K562 (cell line): Measurements from ENCODE around the gene RARRES2. TPM values are rescaled to one million over a fixed set of nuclear protein-coding genes. Genes with fewer than 3 reads are reported as not detected.
A peak's percentile ranks its signal among the peaks of the same experiment; 100 is the strongest.

Experiments
- ATAC-seq: fragments of 200-7000 bp; cut with Tn5 transposase; 3 replicates; pipeline ENCODE4 v1.9.1; 2020; ENCODE audit warnings: moderate library complexity
- BruUV-seq: library from RNA; stranded (reverse); fragments of 400-500 nt; replicated peaks from 2 replicates; lab custom pipeline; 2021; lab: Mats Ljungman, UMichigan
- CTCF ChIA-PET: fragments of 300-600 bp; formaldehyde crosslinking; extraction: SDS; loops from one replicate; lab custom pipeline; 2021; ENCODE audit warnings: low intra/inter-chr PET ratio; lab: Yijun Ruan, JAX
- POLR2A ChIA-PET: fragments of 300-600, 350-650 bp; sonication (Branson Sonifier 250); formaldehyde crosslinking; extraction: SDS; loops from one replicate; lab custom pipeline; 2021; ENCODE audit warnings: antibody characterized with exemption, inconsistent platforms; lab: Yijun Ruan, JAX
- DNase-seq, 4 experiments: peaks; one replicate each; pipeline versions ENCODE4 v3.0.0 to v3.0.0-alpha.2; 2011 to 2018; ENCODE audit warnings: low spot score in 3 of 4, mixed read lengths in 3 of 4; ENCODE audit errors: extremely low read depth in 1 of 4
- FAIRE-seq: peaks from 2 replicates; lab custom pipeline; 2011; peaks lifted over from hg19 to GRCh38; lab: Jason Lieb, UNC
- H2AFZ ChIP-seq: 2 replicates; pipeline ENCODE4 v1.6.0; 2011; ENCODE audit warnings: low read depth, low read length, control low read depth, inconsistent platforms
- H3K27ac ChIP-seq: fragments of 200-600 bp; 3 replicates; pipeline ENCODE4 v1.8.0; 2011; ENCODE audit warnings: low read depth, mild to moderate bottlenecking, control low read depth, inconsistent platforms, low read length, moderate library complexity, mixed read lengths; ENCODE audit errors: extremely low read depth
- H3K27me3 ChIP-seq, 2 experiments: fragments of 300-600 bp in 1 of 2; 2 replicates in 1 of 2; 3 replicates in 1 of 2; pipeline versions ENCODE4 v1.6.0 to v1.8.0; 2011; ENCODE audit warnings: inconsistent platforms in 2 of 2, low read length in 2 of 2, mild to moderate bottlenecking in 1 of 2, mixed read lengths in 1 of 2, moderate library complexity in 1 of 2; ENCODE audit not compliant: control insufficient read depth in 2 of 2, insufficient read depth in 2 of 2
- H3K36me3 ChIP-seq: fragments of 300-600 bp; 3 replicates; pipeline ENCODE4 v1.8.0; 2011; ENCODE audit warnings: mild to moderate bottlenecking, low read length, inconsistent platforms; ENCODE audit not compliant: control insufficient read depth, insufficient read depth
- H3K4me1 ChIP-seq, 2 experiments: fragments of 200-600 bp in 1 of 2; replicated peaks in 1 of 2; 2 replicates in 1 of 2; 3 replicates in 1 of 2; pipeline versions ENCODE4 v1.5.1 to v1.8.0; 2011; ENCODE audit warnings: inconsistent platforms in 2 of 2, low read length in 2 of 2, mild to moderate bottlenecking in 1 of 2, mixed read lengths in 1 of 2, moderate library complexity in 1 of 2; ENCODE audit not compliant: control insufficient read depth in 2 of 2, insufficient read depth in 2 of 2
- H3K4me2 ChIP-seq: 2 replicates; pipeline ENCODE4 v1.6.1; 2011; ENCODE audit warnings: low read length, control low read depth, inconsistent platforms, mixed read lengths; ENCODE audit not compliant: insufficient read depth
- H3K4me3 ChIP-seq: fragments of 200-600 bp; sonication (generic), shearing (Covaris generic); 2 replicates; pipeline ENCODE4 v1.5.1; 2016; ENCODE audit warnings: control low read depth, inconsistent platforms
- H3K79me2 ChIP-seq: fragments of 200-600 bp; 3 replicates; pipeline ENCODE4 v1.8.0; 2011; ENCODE audit warnings: low read length, inconsistent platforms; ENCODE audit not compliant: control insufficient read depth, insufficient read depth
- H3K9ac ChIP-seq, 2 experiments: 2 replicates each; pipeline versions ENCODE4 v1.6.0 to v1.6.1; 2011; ENCODE audit warnings: low read depth in 2 of 2, low read length in 2 of 2, control low read depth in 1 of 2, inconsistent platforms in 1 of 2, mild to moderate bottlenecking in 1 of 2, mixed read lengths in 1 of 2; ENCODE audit not compliant: insufficient read depth in 1 of 2
- H3K9me1 ChIP-seq: one replicate; pipeline ENCODE4 v1.6.0; 2011; ENCODE audit warnings: inconsistent platforms, mild to moderate bottlenecking, low read length, moderate library complexity; ENCODE audit not compliant: control insufficient read depth, insufficient read depth
- H3K9me3 ChIP-seq: replicated peaks from 2 replicates; pipeline ENCODE4 v1.5.1; 2011; ENCODE audit warnings: low read depth, low read length, inconsistent platforms; ENCODE audit not compliant: control insufficient read depth, insufficient read depth
- H4K20me1 ChIP-seq: replicated peaks from 2 replicates; pipeline ENCODE4 v1.6.1; 2011; ENCODE audit warnings: low read length, inconsistent platforms, mixed read lengths; ENCODE audit not compliant: control insufficient read depth, insufficient read depth
- BCL6 ChIP-seq: fragments of 250-450 bp; sonication (Bioruptor Pico); IDR thresholded peaks from 2 replicates; pipeline ENCODE4 v1.4.0; 2020
- BRD9 ChIP-seq: fragments of 450-650 bp; IDR thresholded peaks from 2 replicates; pipeline ENCODE4 v1.6.1; 2018; ENCODE audit warnings: low read depth; ENCODE audit not compliant: partially characterized antibody
- COPS2 ChIP-seq: fragments of 450-650 bp; conservative IDR thresholded peaks from 2 replicates; pipeline ENCODE4 v1.6.1; 2016; ENCODE audit warnings: mild to moderate bottlenecking, moderate library complexity
- FIP1L1 ChIP-seq: fragments of 200-400 bp; formaldehyde crosslinking; IDR thresholded peaks from 2 replicates; pipeline ENCODE4 v1.6.1; 2018; ENCODE audit warnings: mild to moderate bottlenecking, low read depth, low read length; ENCODE audit not compliant: poor library complexity, severe bottlenecking
- HDAC1 ChIP-seq, 2 experiments: fragments of 450-650 bp; IDR thresholded peaks; 2 replicates each; pipeline ENCODE4 v1.6.1; 2016 to 2017; ENCODE audit warnings: inconsistent platforms in 1 of 2, mild to moderate bottlenecking in 1 of 2, moderate library complexity in 1 of 2
- HDGF ChIP-seq: fragments of 450-650 bp; IDR thresholded peaks from 2 replicates; pipeline ENCODE4 v1.6.1; 2016
- LCOR ChIP-seq: sonication (generic); formaldehyde crosslinking; IDR thresholded peaks from 2 replicates; pipeline ENCODE4 v1.8.0; 2022; ENCODE audit warnings: mild to moderate bottlenecking, missing genetic modification reagents
- MCM2 ChIP-seq: fragments of 450-650 bp; IDR thresholded peaks from 2 replicates; pipeline ENCODE4 v1.6.1; 2017; ENCODE audit warnings: low read depth, mild to moderate bottlenecking
- MNT ChIP-seq, 2 experiments: fragments of 450-650 bp; conservative IDR thresholded peaks; 2 replicates each; pipeline ENCODE4 v1.6.1; 2017; ENCODE audit warnings: mild to moderate bottlenecking in 2 of 2, moderate library complexity in 2 of 2
- NBN ChIP-seq: fragments of 450-650 bp; IDR thresholded peaks from 2 replicates; pipeline ENCODE4 v1.6.1; 2016; ENCODE audit warnings: low read depth, mild to moderate bottlenecking
- NR3C1 ChIP-seq: sonication (generic); formaldehyde crosslinking; IDR thresholded peaks from 2 replicates; pipeline ENCODE4 v1.8.1; 2022; ENCODE audit warnings: missing genetic modification reagents
- PHB ChIP-seq: fragments of 250-450 bp; sonication (Bioruptor Pico); IDR thresholded peaks from 2 replicates; pipeline ENCODE4 v1.5.0; 2021
- RCOR1 ChIP-seq, 2 experiments: IDR thresholded peaks; 2 replicates each; pipeline ENCODE4 v1.6.1; 2012; ENCODE audit warnings: low read depth in 2 of 2, low read length in 2 of 2, borderline replicate concordance in 1 of 2, improper control_type of control experiment in 1 of 2
- SIN3A ChIP-seq, 2 experiments: fragments of 150-350 bp in 1 of 2; IDR thresholded peaks; 2 replicates each; pipeline ENCODE4 v1.6.1; 2011 to 2016; ENCODE audit warnings: borderline replicate concordance in 2 of 2, low read depth in 2 of 2, low read length in 2 of 2, mild to moderate bottlenecking in 2 of 2, moderate library complexity in 2 of 2; ENCODE audit not compliant: control insufficient read depth in 1 of 2
- ZBTB17 ChIP-seq: fragments of 450-650 bp; formaldehyde crosslinking; IDR thresholded peaks from 2 replicates; pipeline ENCODE4 v1.4.0; 2020; ENCODE audit warnings: mild to moderate bottlenecking
- ZNF146 ChIP-seq: IDR thresholded peaks from one replicate; pipeline ENCODE4 v1.6.1; 2018; ENCODE audit warnings: missing compliant biosample characterization; ENCODE audit not compliant: unreplicated experiment
- ZNF766 ChIP-seq: fragments of 200-800 bp; sonication (Bioruptor generic); conservative IDR thresholded peaks from 2 replicates; pipeline ENCODE4 v1.6.1; 2016; ENCODE audit warnings: missing genetic modification characterization, missing compliant biosample characterization
- WGBS: fragments of 100-300 bp; shearing (Covaris generic); methylation state at CpG from one replicate; pipeline ENCODE4 v1.1.6; 2016; ENCODE audit warnings: low coverage, mixed read lengths; ENCODE audit not compliant: insufficient coverage; ENCODE audit errors: missing lambda C conversion rate; 5-methylcytosine and 5-hydroxymethylcytosine counted together
- in situ Hi-C: fragments of 300-500 bp; cut with MboI; formaldehyde crosslinking; loops from 4 replicates; pipeline ENCODE4 v1.15.0; 2018; ENCODE audit warnings: inconsistent platforms, mixed read lengths
- intact Hi-C: fragments of 100-400 bp; cut with micrococcal nuclease; formaldehyde crosslinking; loops from 2 replicates; pipeline ENCODE4 v1.14.2; 2022
- polyA plus RNA-seq, 8 experiments: library from polyadenylated mRNA; depleted of rRNA in 4 of 8; stranded (reverse) in 5 of 8; unstranded in 3 of 8; fragments of >200 nt; fragmentation: Nextera tagmentation in 2 of 8; fragmentation: Illumina TruSeq in 1 of 8; extraction: Ambion mirVana in 2 of 8; extraction: Trizol in 1 of 8; gene quantifications; 2 replicates each; pipeline versions ENCODE4 v1.2.1 to v1.2.3, GENCODE V29; 2011 to 2014; ENCODE audit warnings: inconsistent platforms in 1 of 8, missing spikeins in 1 of 8
- total RNA-seq, 7 experiments: library from RNA; depleted of rRNA in 6 of 7; stranded (reverse); fragments of >200 nt in 6 of 7; fragmentation: Illumina TruSeq in 2 of 7; extraction: Trizol in 2 of 7; gene quantifications; 2 replicates each; pipeline versions ENCODE4 v1.2.1 to v1.2.3, GENCODE V29; 2011 to 2021; ENCODE audit warnings: low replicate concordance in 1 of 7
- TF ChIP-seq, protein P1 (sequence below): sonication (generic); formaldehyde crosslinking; IDR thresholded peaks from 2 replicates; pipeline ENCODE4 v1.9.0; 2022; ENCODE audit warnings: mild to moderate bottlenecking, missing genetic modification reagents
- TF ChIP-seq, protein P2 (sequence below): sonication (generic); formaldehyde crosslinking; IDR thresholded peaks from 2 replicates; pipeline ENCODE4 v1.8.0; 2023; ENCODE audit warnings: mild to moderate bottlenecking, missing genetic modification reagents

Gene RARRES2
- total and polyA plus RNA-seq, 9 of the 15 experiments (the other 6 are each of a cell fraction or from before 2014, with no cell fraction given), result 0.11 to 1.7 (median 0.23) TPM; not detected in 6

- Histone ChIP-seq H3K4me1 (peaks cover 31 to 41% of the 10 kb centered on the region in 2 experiments), H3K9me1 (no peaks in the 10 kb centered on the region), H2AFZ (0 out of 2 replicates have a peak overlapping the region, but pooled peaks have one; percentile 12), H3K36me3 (peaks cover 19% of the 10 kb centered on the region), H3K9ac (no peak overlapping the region), H3K27ac (peak overlapping the region; percentile 31; the same call in 1 of the 3 replicates), H4K20me1 (no peaks in the 10 kb centered on the region; the same call in 1 of the 2 replicates), H3K4me2 (no peak overlapping the region), H3K4me3 (no peak overlapping the region), H3K27me3 (no peaks in the 10 kb centered on the region), H3K9me3 (no peaks in the 10 kb centered on the region), H3K79me2 (peaks cover 30% of the 10 kb centered on the region)
- POLR2A ChIA-PET, result interaction anchor here (0.6 to 1.5 kb wide), 11 partner anchors 8 to 1238 kb away, joined by 3 to 7 read pairs (median 3); no protein-coding TSS in a partner anchor
- FAIRE-seq (no peak), DNase-seq (no peak), ATAC-seq (no peak)
- in situ Hi-C loops (no loop called here), intact Hi-C loops (no loop called here)
- CTCF ChIA-PET, result interaction anchor here (0.6 kb wide), 1 partner anchor 1152 kb away, joined by 3 read pairs; no protein-coding TSS in a partner anchor
- no TSS peak for BruUV-seq
- WGBS, result 64% methylated on average over 5 of the region's 5 CpGs
- TF ChIP-seq HDGF (no peak), MCM2 (no peak), COPS2 (no peak), NR3C1 (CRISPR knock-in tag) (no peak), RCOR1 (IDR thresholded peaks at IDR 0.05; ENCODE audit: borderline replicate concordance in 1 of 2, low read depth in 2 of 2, low read length in 2 of 2) (peak; percentile 35 to 60; a peak in 2 of 4 replicates), SIN3A (IDR thresholded peaks at IDR 0.05; ENCODE audit: borderline replicate concordance in 2 of 2, control insufficient read depth in 1 of 2, low read depth in 2 of 2, low read length in 2 of 2) (no peak), LCOR (CRISPR knock-in tag) (no peak), HDAC1 (IDR thresholded peaks at IDR 0.05) (peak; percentile 25 to 50; a peak in 1 of 4 replicates), ZNF766 (peak; percentile 63; the same call in 1 of the 2 replicates), PHB (CRISPR knock-in tag) (no peak), BRD9 (no peak), MNT (conservative IDR thresholded peaks at IDR 0.05) (no peak), FIP1L1 (no peak), ZBTB17 (no peak), ZNF146 (CRISPR knock-in tag) (no peak), BCL6 (CRISPR knock-in tag) (no peak), NBN (no peak)
- TF ChIP-seq, protein P1, sequence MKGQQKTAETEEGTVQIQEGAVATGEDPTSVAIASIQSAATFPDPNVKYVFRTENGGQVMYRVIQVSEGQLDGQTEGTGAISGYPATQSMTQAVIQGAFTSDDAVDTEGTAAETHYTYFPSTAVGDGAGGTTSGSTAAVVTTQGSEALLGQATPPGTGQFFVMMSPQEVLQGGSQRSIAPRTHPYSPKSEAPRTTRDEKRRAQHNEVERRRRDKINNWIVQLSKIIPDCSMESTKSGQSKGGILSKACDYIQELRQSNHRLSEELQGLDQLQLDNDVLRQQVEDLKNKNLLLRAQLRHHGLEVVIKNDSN, result no peak
- TF ChIP-seq, protein P2, sequence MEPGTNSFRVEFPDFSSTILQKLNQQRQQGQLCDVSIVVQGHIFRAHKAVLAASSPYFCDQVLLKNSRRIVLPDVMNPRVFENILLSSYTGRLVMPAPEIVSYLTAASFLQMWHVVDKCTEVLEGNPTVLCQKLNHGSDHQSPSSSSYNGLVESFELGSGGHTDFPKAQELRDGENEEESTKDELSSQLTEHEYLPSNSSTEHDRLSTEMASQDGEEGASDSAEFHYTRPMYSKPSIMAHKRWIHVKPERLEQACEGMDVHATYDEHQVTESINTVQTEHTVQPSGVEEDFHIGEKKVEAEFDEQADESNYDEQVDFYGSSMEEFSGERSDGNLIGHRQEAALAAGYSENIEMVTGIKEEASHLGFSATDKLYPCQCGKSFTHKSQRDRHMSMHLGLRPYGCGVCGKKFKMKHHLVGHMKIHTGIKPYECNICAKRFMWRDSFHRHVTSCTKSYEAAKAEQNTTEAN (CRISPR knock-in tag), result 0 out of 2 replicates have a peak, but pooled peaks have one; percentile 51
These were observed 24.4 kb upstream of the RARRES2 start for GRCh38 chr7:150365673-150366398.
